Activated T-cell treated with anti-CD3 and anti-CD28 coated beads, Interleukin-2, amount 50 U/mL, for 72 hours (primary cell): ENCODE results near the gene GAL3ST2. TPM values are rescaled to one million over a fixed set of nuclear protein-coding genes. Genes with fewer than 3 reads are reported as not detected.
"Not testable (repeated sequence)": the region's sequence is repeated elsewhere in the genome, so short reads cannot be mapped to it uniquely, and the experiment has no call there.

Experiments used
- ATAC-seq, 2 donors: fragments of 150-1000 bp; cut with Tn5 transposase; replicated peaks in 1 of 2; 2 replicates each; pipeline ENCODE4 v1.10.0; 2021; ENCODE audit warnings: moderate library complexity in 2 of 2, mild to moderate bottlenecking in 1 of 2
- DNase-seq, 2 donors: peaks; one replicate each; pipeline ENCODE4 v3.0.0; 2021 to 2022; ENCODE audit warnings: mixed read lengths in 1 of 2
- H3K27ac Mint-ChIP-seq: one replicate; pipeline ENCODE4 v1.8.0; 2022; ENCODE audit warnings: mild to moderate bottlenecking, moderate library complexity, mixed read lengths
- H3K27me3 Mint-ChIP-seq: one replicate; pipeline ENCODE4 v1.8.0; 2022; ENCODE audit warnings: low read depth, mixed read lengths
- H3K36me3 Mint-ChIP-seq, 2 donors: one replicate each; pipeline ENCODE4 v1.8.0; 2022; ENCODE audit warnings: mixed read lengths in 2 of 2, mild to moderate bottlenecking in 1 of 2; ENCODE audit not compliant: insufficient read depth in 2 of 2
- H3K4me1 Mint-ChIP-seq: one replicate; pipeline ENCODE4 v1.8.0; 2022; ENCODE audit warnings: low read depth, mixed read lengths
- H3K4me3 Mint-ChIP-seq, 2 donors: one replicate each; pipeline ENCODE4 v1.8.0; 2022; ENCODE audit warnings: mild to moderate bottlenecking in 2 of 2, mixed read lengths in 2 of 2, moderate library complexity in 2 of 2
- H3K9me3 Mint-ChIP-seq, 2 donors: one replicate each; pipeline ENCODE4 v1.8.0; 2022; ENCODE audit warnings: mixed read lengths in 2 of 2
- total RNA-seq, 2 donors: library from RNA; stranded (reverse); gene quantifications; one replicate each; pipeline ENCODE4 v1.2.3, GENCODE V29; 2022

The GAL3ST2 gene
- total RNA-seq, 2 donors from 2014 or later = 0.53 to 0.82 TPM

GRCh38 chr2:241775223-241776177 lies 1.1 kb upstream of the GAL3ST2 start:
- ATAC-seq = no peak
- no peak overlapping the region for H3K4me3 Mint-ChIP-seq

GRCh38 chr2:241777170-241777685 lies 606 bp downstream of the GAL3ST2 start:
- Mint-ChIP-seq H3K4me3 (no peak overlapping the region), H3K27me3 (no peaks in the 10 kb centered on the region), H3K36me3 (peaks cover 2% of the 10 kb centered on the region in 2 donors), H3K4me1 (peaks cover 6% of the 10 kb centered on the region), H3K9me3 (peaks cover 0 to 2% of the 10 kb centered on the region in 2 donors), H3K27ac (no peak overlapping the region)
- no peak for DNase-seq
- ATAC-seq = no peak

More at GRCh38 chr2:241775223-241776177, 1.1 kb upstream of the GAL3ST2 start:
- no peak for DNase-seq
- no peak overlapping the region for H3K27ac Mint-ChIP-seq
- peaks cover 0 to 2% of the 10 kb centered on the region in 2 donors for H3K9me3 Mint-ChIP-seq
- H3K27me3 Mint-ChIP-seq = no peaks in the 10 kb centered on the region
- H3K36me3 Mint-ChIP-seq = peaks cover 0 to 2% of the 10 kb centered on the region in 2 donors
- peaks cover 13% of the 10 kb centered on the region for H3K4me1 Mint-ChIP-seq

GRCh38 chr2:241777686-241778627 lies 1.3 kb downstream of the GAL3ST2 start:
- no peak overlapping the region for H3K27ac Mint-ChIP-seq
- H3K36me3 Mint-ChIP-seq = peaks cover 2% of the 10 kb centered on the region in 2 donors
- no peaks in the 10 kb centered on the region for H3K4me1 Mint-ChIP-seq
- ATAC-seq = no peak
- no peak overlapping the region for H3K4me3 Mint-ChIP-seq
- H3K9me3 Mint-ChIP-seq = peaks cover 0 to 2% of the 10 kb centered on the region in 2 donors
- H3K27me3 Mint-ChIP-seq = no peaks in the 10 kb centered on the region
- DNase-seq = no peak

- Mint-ChIP-seq H3K27me3 (no peaks in the 10 kb centered on the region), H3K4me1 (no peaks in the 10 kb centered on the region), H3K9me3 (peaks cover 0 to 4% of the 10 kb centered on the region in 2 donors), H3K4me3 (no peak overlapping the region), H3K36me3 (peaks cover 4 to 5% of the 10 kb centered on the region in 2 donors), H3K27ac (no peak overlapping the region)
- ATAC-seq = no peak
- DNase-seq = no peak
These were observed 4.4 kb downstream of the GAL3ST2 start for GRCh38 chr2:241780939-241781569.

- DNase-seq, H3K4me1 Mint-ChIP-seq, H3K9me3 Mint-ChIP-seq, H3K27me3 Mint-ChIP-seq, H3K4me3 Mint-ChIP-seq, H3K27ac Mint-ChIP-seq, H3K36me3 Mint-ChIP-seq, ATAC-seq: not testable (repeated sequence)
These were observed 5.4 kb downstream of the GAL3ST2 start for GRCh38 chr2:241782053-241782452.

- Mint-ChIP-seq H3K36me3 (peaks cover 9 to 23% of the 10 kb centered on the region in 2 donors), H3K4me3 (peak overlapping the region; percentile 12 to 32), H3K9me3 (peaks cover 2 to 11% of the 10 kb centered on the region in 2 donors), H3K27ac (peak overlapping the region; percentile 58), H3K27me3 (peaks cover 17% of the 10 kb centered on the region), H3K4me1 (peaks cover 32% of the 10 kb centered on the region)
- ATAC-seq = peak in 1 of 2 donors; percentile 7
- no peak for DNase-seq
These were observed 11.5 kb downstream of the GAL3ST2 start for GRCh38 chr2:241788135-241788534.

GRCh38 chr2:241788572-241788971 lies 11.9 kb downstream of the GAL3ST2 start:
- DNase-seq (peak; percentile 63 to 64), ATAC-seq (peak; percentile 96 to 97)
- peaks cover 32% of the 10 kb centered on the region for H3K4me1 Mint-ChIP-seq
- H3K9me3 Mint-ChIP-seq = peaks cover 2 to 10% of the 10 kb centered on the region in 2 donors
- peaks cover 8 to 21% of the 10 kb centered on the region in 2 donors for H3K36me3 Mint-ChIP-seq
- H3K27ac Mint-ChIP-seq = peak overlapping the region; percentile 55
- peak overlapping the region; percentile 12 to 32 for H3K4me3 Mint-ChIP-seq
- H3K27me3 Mint-ChIP-seq = peaks cover 17% of the 10 kb centered on the region

GRCh38 chr2:241791385-241791784 lies 14.8 kb downstream of the GAL3ST2 start:
- not testable (repeated sequence) for DNase-seq, H3K4me3 Mint-ChIP-seq, ATAC-seq, H3K27ac Mint-ChIP-seq
- Mint-ChIP-seq H3K4me1 (peaks cover 32% of the 10 kb centered on the region), H3K36me3 (peaks cover 8 to 21% of the 10 kb centered on the region in 2 donors), H3K27me3 (peaks cover 21% of the 10 kb centered on the region), H3K9me3 (peaks cover 2 to 10% of the 10 kb centered on the region in 2 donors)

GRCh38 chr2:241793385-241793784 lies 16.8 kb downstream of the GAL3ST2 start:
- peaks cover 12% of the 10 kb centered on the region for H3K4me1 Mint-ChIP-seq
- H3K27ac Mint-ChIP-seq = no peak overlapping the region
- H3K36me3 Mint-ChIP-seq = peaks cover 6 to 21% of the 10 kb centered on the region in 2 donors
- peaks cover 2 to 6% of the 10 kb centered on the region in 2 donors for H3K9me3 Mint-ChIP-seq
- no peak for ATAC-seq
- H3K27me3 Mint-ChIP-seq = peaks cover 12% of the 10 kb centered on the region
- no peak for DNase-seq
- H3K4me3 Mint-ChIP-seq = no peak overlapping the region

GRCh38 chr2:241794250-241794823 lies 17.7 kb downstream of the GAL3ST2 start:
- Mint-ChIP-seq H3K27ac (no peak overlapping the region), H3K36me3 (peaks cover 3 to 13% of the 10 kb centered on the region in 2 donors), H3K4me1 (peaks cover 3% of the 10 kb centered on the region), H3K4me3 (no peak overlapping the region), H3K27me3 (peaks cover 12% of the 10 kb centered on the region), H3K9me3 (peaks cover 0 to 3% of the 10 kb centered on the region in 2 donors)
- DNase-seq (no peak), ATAC-seq (no peak)

GRCh38 chr2:241795021-241795999 lies 18.7 kb downstream of the GAL3ST2 start:
- DNase-seq = no peak
- peaks cover 12% of the 10 kb centered on the region for H3K27me3 Mint-ChIP-seq
- no peaks in the 10 kb centered on the region for H3K4me1 Mint-ChIP-seq
- H3K27ac Mint-ChIP-seq = no peak overlapping the region
- peaks cover 3 to 9% of the 10 kb centered on the region in 2 donors for H3K36me3 Mint-ChIP-seq
- peaks cover 0 to 3% of the 10 kb centered on the region in 2 donors for H3K9me3 Mint-ChIP-seq
- no peak overlapping the region for H3K4me3 Mint-ChIP-seq
- ATAC-seq = no peak
